Right forelimb (tissue), 1 donor: ENCODE data around the gene CCL4.
"Not testable (repeated sequence)": the region's sequence is repeated elsewhere in the genome, so short reads cannot be mapped to it uniquely, and the experiment has no call there.

Source experiments
- DNase-seq: peaks from one replicate; pipeline ENCODE4 v3.0.0-alpha.2; 2018

CCL4 gene

DNA sequence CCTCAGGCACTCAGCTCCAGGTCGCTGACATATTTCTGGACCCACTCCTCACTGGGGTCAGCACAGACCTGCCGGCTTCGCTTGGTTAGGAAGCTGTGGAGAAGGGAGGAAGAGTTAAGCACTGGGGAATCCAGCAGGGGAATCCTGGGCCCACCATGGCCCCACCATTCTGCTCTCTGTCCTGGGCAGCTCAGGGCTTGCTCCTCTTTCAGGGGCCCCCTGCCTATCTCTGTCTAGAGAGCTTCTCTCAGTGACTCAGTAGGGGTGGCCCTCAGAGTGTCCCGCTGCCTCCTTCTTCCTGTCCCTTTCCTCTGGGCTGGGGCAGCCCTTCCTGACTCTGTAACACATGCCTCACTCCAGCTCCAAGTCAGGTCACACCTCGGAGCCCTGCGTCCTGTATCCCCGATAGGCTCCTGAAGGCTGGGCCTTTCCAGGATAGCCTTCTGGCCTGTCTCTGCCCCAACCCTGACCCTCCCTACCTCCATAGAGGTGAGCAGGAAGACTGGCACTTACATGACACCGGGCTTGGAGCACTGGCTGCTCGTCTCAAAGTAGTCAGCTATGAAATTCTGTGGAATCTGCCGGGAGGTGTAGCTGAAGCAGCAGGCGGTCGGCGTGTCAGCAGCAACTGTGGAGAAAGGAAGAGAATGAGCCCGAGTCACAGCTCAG is 14.8 kb upstream of the CCL4 start:
- DNase-seq: no peak

GRCh38 chr17:36089339-36089865 is 14.2 kb upstream of the CCL4 start:
- no peak for DNase-seq

GRCh38 chr17:36089888-36090836 is 13.5 kb upstream of the CCL4 start, which contains the start of gene CCL3:
CCL3 (minus strand) TSS chr17:36090143; CDS start chr17:36090058, 85 bp downstream.
- DNase-seq: no peak

- DNase-seq: no peak
Measured at GRCh38 chr17:36092230-36092629, 11.4 kb upstream of the CCL4 start.

GRCh38 chr17:36092715-36093114 is 10.9 kb upstream of the CCL4 start:
- DNase-seq: not testable (repeated sequence)

GRCh38 chr17:36094232-36094631 is 9.4 kb upstream of the CCL4 start:
- DNase-seq: no peak

- DNase-seq: no peak
Measured at GRCh38 chr17:36094746-36095145, 8.9 kb upstream of the CCL4 start.

- no peak for DNase-seq
Measured at GRCh38 chr17:36095992-36096391, 7.6 kb upstream of the CCL4 start.

DNA sequence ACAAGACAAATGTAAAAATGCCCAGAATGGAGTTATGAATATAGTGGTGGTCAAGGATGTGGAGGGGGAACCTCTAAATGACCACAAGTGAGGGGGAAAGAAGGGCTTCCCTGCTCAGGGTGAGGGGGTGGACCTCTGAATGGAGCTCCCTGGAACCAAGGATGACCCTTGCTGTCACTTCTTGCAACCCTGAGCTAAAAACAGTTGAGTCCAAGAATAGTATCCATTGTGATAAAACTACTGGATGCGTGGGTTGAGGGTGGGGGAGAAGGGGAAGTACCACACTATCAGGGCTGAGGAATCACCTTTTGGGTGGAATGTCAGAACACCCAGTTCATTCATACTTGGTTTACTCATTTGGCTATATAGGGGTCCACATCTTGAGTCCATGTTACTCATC is 4.6 kb upstream of the CCL4 start:
- DNase-seq: not testable (repeated sequence)

DNA sequence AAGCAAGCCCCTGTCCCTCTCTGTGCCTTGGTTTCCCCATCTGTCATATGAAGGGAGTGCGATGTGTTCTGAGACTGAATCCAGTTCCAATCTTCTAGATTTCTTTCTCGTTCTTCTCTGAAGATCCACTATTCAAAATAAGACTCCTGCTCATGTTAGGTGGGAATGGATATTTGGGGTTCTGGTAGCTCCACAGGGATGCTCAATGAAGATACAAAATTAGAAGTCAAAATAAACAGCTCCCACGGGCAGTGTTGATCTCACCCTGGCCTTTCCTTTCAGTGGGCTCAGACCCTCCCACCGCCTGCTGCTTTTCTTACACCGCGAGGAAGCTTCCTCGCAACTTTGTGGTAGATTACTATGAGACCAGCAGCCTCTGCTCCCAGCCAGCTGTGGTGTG is 619 bp downstream of the CCL4 start:
- DNase-seq: not testable (repeated sequence)

- DNase-seq: no peak
Measured at GRCh38 chr17:36104701-36105181, 1.1 kb downstream of the CCL4 start.

DNA sequence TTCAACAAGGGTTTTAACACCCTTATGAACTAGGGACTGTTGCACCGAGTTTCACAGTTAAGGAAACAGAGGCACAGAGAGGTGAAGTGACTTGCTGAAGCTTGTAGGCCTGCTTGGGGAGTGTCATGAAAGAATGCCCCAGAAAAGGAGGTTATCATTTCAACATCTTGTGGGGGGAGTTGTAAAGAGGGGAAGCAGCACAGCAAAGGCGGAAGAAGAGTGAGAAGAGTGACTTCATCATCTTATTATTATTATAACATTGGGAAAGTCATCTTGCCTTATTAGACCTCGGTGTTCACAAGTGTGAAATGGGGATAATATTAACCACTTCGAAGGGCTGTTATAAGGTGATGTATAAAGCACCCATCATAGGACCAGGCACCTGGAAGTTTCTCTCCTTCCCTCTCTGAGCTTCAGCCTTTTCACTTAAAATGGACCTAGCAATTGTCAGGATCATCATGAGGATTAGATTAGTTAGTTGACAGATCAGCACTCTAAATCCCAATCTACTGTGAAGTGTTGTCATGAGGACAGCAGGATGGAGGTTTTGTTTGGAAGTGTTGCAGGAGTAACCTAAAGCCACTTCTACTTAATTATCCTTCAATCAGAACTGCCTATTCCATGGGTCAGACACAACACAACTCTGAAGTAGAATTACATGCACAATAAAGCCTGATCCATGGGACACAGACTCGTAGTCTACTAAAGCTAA is 2.3 kb downstream of the CCL4 start:
- no peak for DNase-seq

GRCh38 chr17:36106493-36106835 is 2.8 kb downstream of the CCL4 start:
- no peak for DNase-seq

GRCh38 chr17:36107660-36108059 is 4.0 kb downstream of the CCL4 start:
- DNase-seq: no peak

DNA sequence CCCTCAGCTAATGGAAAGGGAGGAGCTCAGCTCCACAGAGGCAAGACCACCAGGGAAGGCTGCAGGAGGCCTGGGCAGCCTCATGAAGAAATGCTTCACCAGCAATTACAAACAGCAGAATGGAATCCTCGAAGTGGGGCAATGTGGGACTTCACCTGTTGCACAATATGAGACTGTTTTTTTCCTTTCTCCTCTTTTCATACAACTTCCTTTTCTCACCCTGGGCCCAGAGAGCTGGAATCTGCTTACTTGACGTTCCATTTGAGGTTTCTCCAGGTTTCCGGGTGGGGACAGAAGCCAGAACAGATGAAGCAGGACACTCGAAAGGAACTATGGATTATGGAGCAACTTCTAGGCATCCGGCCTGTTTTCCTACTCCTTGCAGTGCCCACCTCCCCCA is 4.6 kb downstream of the CCL4 start:
- not testable (repeated sequence) for DNase-seq

DNA sequence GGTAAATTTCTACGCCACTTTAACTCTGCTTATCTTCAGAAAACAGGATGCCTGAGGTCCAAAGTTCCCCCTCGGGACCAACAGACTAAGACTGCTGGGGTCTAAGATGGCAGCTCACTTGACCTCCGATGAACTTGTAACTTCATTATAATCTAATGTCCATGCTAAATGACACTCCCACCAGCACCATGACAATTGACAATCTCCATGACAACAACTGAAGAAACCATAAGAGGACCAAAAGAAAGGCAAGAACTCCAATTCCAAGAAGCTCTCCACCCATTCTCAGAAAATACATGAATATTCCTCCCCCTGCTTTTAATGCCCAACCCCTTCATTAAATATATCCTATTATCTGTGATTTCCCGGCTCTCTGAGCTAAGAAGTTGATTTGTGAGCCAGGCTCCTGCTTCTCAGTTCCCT is 7.5 kb downstream of the CCL4 start:
- DNase-seq: no peak

- no peak for DNase-seq
Measured at GRCh38 chr17:36112572-36112971, 8.9 kb downstream of the CCL4 start.

DNA sequence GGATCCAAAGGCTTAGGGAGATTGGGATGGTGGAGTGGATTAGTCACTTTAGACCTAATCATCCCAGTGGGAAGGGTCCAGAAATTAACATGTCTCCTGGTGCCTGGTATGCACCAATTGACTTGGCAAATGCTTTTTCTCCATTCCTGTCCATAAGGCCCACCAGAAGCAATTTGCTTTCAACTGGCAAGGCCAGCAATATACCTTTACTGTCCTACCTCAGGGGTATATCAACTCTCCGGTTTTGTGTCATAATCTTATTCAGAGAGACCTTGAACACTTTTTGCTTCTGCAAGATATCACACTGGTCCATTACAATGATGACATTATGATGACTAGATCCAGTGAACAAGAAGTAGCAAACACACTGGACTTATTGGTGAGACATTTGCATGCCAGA is 9.5 kb downstream of the CCL4 start:
- DNase-seq: not testable (repeated sequence)

- DNase-seq: not testable (repeated sequence)
Measured at GRCh38 chr17:36114971-36115648, 11.5 kb downstream of the CCL4 start.

DNA sequence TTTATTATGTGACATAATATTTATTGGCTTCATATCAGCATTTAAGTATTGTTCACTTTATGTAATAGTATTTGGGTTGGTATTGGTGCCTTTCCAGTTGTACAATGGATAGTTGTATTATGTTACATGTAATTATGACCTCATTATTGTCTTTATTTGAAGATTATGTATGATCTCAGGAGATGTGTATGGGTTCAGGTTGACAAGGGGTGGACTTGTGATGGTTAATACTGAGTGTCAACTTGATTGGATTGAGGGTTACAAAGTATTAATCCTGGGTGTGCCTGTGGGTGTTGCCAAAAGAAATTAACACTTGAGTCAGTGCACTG is 12.0 kb downstream of the CCL4 start:
- not testable (repeated sequence) for DNase-seq

- DNase-seq: no peak
Measured at GRCh38 chr17:36117505-36118382, 14.1 kb downstream of the CCL4 start.
